Measurements from ENCODE around the gene JOSD1.

Gene JOSD1

DNA sequence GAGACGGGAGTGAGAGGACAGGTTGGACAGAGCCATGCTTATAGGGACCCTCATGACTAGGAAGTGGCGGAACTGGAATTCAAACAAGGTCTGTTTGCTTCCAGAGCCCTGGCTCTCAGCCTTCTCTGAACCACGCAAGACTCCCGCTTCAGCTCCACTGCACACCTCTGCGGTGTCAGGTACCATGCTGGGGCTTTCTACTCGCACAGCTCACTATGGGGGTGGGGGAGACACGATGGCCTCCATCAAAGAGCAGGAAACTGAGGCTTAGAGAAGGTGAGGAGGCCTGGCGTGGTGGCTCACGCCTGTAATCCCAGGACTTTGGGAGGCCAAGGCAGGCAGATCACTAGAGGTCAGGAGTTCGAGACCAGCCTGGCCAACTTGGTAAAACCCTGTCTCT is 40.8 kb upstream of the JOSD1 start:
- TF ChIP-seq, protein P1, sequence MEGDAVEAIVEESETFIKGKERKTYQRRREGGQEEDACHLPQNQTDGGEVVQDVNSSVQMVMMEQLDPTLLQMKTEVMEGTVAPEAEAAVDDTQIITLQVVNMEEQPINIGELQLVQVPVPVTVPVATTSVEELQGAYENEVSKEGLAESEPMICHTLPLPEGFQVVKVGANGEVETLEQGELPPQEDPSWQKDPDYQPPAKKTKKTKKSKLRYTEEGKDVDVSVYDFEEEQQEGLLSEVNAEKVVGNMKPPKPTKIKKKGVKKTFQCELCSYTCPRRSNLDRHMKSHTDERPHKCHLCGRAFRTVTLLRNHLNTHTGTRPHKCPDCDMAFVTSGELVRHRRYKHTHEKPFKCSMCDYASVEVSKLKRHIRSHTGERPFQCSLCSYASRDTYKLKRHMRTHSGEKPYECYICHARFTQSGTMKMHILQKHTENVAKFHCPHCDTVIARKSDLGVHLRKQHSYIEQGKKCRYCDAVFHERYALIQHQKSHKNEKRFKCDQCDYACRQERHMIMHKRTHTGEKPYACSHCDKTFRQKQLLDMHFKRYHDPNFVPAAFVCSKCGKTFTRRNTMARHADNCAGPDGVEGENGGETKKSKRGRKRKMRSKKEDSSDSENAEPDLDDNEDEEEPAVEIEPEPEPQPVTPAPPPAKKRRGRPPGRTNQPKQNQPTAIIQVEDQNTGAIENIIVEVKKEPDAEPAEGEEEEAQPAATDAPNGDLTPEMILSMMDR (conservative IDR thresholded peaks at IDR 0.05): no peak
- H3K27ac ChIP-seq: no peak overlapping the region

DNA sequence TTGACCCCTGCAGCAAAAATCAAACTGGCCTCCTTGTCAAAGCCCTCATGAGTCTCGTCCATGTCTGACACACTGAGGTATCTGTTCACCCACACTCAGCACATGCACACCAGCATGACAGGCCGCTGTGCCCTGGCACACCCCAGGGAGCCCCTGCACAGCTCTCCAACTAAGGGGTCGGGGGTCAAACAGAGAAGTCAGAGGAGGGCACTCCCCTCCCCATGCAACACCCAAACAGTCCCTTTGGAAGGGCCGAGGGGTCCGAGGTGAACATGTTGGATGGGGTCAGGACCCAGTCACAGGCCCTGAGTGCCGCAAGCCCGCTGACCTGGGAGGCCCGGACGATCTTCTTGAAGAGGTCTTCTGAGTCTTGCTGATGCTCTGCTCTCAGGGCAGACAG is 40.4 kb upstream of the JOSD1 start:
- TF ChIP-seq, protein P1 (conservative IDR thresholded peaks at IDR 0.05): no peak
- H3K27ac ChIP-seq: no peak overlapping the region

DNA sequence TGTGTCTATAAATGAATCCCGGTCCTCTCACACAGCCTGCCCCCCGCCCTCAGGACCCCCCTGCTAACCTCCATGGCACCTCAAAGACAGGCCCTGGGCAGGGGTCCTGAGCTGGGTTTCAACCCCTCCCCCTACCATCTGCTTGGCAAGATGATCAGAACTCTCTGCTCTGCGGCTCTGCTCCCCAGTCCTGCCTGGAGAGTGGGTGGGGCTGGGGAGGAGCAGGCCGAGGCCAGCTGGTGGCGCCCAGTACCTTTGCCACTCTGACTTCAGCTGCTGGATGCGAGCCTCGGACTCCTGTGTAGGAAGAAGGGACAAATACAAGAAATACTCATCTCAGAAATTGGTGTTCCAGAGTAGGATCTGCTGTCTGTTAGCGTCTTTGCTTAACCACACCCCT is 40.0 kb upstream of the JOSD1 start:
- TF ChIP-seq, protein P1 (conservative IDR thresholded peaks at IDR 0.05): no peak
- no peak overlapping the region for H3K27ac ChIP-seq

DNA sequence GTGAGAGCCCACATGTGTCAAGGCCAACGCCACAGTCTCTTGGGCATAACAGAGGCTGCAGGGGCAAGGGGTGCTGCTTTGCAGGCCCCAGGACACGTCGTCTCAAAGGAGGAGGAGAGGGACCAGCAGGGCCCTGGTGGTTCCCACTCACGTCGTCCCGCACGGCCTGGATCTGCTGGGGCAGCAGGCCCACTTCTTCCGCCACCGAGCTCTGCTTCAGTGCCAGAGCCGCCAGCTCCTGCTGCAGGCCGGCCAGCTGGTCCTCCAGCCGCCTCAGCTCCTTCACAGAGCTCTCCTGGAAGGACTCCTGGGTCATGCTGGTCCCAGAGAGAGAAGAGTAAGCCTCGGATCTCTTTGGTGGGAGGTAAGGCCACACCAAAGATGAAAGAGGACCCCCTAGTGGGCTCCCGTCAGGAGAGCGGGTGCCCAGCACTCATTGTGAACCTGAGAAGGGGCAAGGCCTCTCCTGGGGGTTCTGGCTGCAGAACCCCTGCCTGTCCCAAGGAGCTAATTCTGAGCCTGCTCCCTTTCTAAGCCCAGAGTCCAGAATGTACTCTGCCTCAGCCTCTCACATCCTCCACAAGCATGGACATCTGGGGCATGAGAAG is 39.5 kb upstream of the JOSD1 start:
- no peak overlapping the region for H3K27ac ChIP-seq
- TF ChIP-seq, protein P1 (conservative IDR thresholded peaks at IDR 0.05): no peak

DNA sequence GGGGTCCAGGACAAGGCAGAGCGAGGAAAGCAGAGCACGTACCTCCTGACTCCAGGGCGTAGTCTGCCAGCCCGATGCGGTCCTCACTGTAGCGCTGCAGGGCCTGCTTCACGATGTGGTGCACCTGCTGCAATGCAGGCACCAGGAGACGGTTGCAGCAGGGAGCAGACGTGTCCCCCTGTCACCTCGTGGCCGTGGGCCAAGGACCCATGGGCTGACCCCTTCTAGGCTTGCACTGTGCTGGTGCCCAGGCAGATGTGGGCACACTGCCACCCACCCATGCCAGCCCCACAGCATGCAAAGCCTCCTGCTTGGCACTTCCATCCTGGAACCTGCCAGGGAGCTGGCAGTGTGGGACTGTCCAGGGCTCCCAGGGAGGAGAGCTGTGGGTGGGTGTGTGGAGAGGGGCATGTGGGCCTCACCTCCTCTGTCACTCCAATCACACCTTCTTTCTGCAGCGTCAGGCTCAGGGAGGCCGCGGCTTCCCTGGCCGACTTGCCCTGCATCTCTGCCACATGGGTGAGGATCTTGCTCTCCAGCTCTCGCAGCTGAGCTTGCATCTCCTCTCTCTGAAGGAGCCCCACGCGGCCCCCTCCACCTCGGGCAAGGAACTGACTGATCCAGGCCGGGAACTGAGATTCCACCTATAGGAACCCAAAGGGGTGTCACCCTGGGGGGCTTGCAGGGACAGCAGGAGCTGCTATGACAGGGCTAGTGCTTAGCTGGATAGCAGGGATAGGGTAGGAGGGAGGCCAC is 38.7 kb upstream of the JOSD1 start:
- TF ChIP-seq, protein P1 (conservative IDR thresholded peaks at IDR 0.05): no peak
- H3K27ac ChIP-seq: no peak overlapping the region

DNA sequence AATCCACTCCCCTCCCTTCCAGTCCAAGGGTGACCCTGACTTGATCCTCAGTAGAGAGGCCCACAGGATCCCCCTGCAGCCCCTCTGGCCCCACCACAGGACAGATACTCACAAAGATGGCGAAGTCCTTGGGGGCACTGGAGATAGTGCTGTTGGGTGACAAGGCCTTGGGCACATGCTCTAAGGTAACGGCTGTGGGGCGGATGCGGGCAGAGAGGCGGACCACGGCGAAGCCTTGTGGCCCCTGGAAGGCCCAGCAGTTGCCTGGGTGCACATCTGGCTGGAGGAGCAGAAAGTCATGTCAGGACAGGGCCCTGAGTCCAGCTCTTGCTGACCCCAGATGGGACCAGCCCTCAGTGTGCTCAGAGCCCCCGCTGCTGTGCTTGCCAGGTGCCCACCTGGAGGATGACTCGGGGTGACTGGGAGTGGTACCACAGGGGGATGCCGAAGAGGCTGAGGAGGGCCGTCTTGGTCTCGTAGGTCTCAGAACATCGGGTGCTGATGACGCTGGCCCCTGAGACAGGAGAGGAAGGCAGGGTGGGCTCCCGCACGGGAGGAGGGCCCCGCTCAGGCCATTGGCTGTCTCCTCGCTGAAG is 37.8 kb upstream of the JOSD1 start:
- no peak overlapping the region for H3K27ac ChIP-seq
- TF ChIP-seq, protein P1 (conservative IDR thresholded peaks at IDR 0.05): no peak

DNA sequence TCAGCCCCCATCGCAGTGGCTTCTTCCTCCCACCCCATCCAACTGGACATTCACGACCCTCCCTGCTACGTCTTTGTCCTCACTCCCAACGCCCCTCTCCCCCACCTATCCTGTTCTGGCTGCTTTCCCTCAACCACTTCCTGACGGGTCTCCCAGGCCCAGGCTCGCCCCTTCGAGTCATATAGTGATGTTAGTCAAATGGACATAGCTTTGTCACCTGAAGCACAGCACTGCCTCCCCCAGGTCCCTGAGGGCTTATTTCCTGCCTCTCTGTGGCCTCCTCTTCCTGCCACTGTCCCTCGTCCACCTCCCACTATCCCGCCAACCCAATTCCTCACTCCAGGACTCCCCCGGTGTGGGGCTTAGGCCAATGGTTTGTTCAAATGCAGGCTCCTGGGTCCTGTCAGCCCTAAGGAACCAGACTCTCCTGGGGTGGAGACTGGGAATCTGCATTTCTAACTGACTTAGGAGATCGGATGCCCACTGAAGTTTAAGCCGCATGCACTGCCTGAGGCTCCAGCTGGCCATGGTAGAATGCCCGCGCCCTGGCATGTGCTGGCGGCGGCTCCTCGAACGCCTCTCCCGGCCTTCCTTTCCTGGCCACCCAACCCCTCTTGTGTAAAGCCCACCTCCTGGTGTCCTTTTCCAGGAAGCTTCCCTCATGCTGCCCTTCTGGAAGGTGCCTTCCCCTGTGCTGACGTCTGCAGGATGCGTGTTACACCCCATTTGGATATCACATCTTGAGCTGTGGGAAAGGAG is 36.7 kb upstream of the JOSD1 start:
- no peak overlapping the region for H3K27ac ChIP-seq
- TF ChIP-seq, protein P1 (conservative IDR thresholded peaks at IDR 0.05): no peak

Data from VCaP (cell line).